Keratinocyte (primary cell): ENCODE results near the gene RBFA. TPM values are rescaled to one million over a fixed set of nuclear protein-coding genes. Genes with fewer than 3 reads are reported as not detected.

Source experiments
- DNase-seq: peaks from one replicate; pipeline ENCODE4 v3.0.0-alpha.2; 2011; ENCODE audit warnings: low read depth, missing footprints, low spot score
- FAIRE-seq: peaks from 2 replicates; lab custom pipeline; 2011; peaks lifted over from hg19 to GRCh38; lab: Jason Lieb, UNC
- H2AFZ ChIP-seq: 2 replicates; pipeline ENCODE4 v1.6.0; 2012; ENCODE audit warnings: low read length, control low read depth, inconsistent platforms; ENCODE audit not compliant: control insufficient read depth
- H3K27ac ChIP-seq: 2 replicates; pipeline ENCODE4 v1.5.1; 2011; ENCODE audit warnings: low read length; ENCODE audit not compliant: control insufficient read depth, insufficient read depth
- H3K27me3 ChIP-seq: 3 replicates; pipeline ENCODE4 v1.6.0; 2011; ENCODE audit warnings: low read length; ENCODE audit not compliant: control insufficient read depth, insufficient read depth; ENCODE audit errors: extremely low read depth
- H3K36me3 ChIP-seq, 2 experiments: 2 replicates in 1 of 2; 3 replicates in 1 of 2; pipeline ENCODE4 v1.5.1; 2011; ENCODE audit warnings: low read length in 2 of 2, mild to moderate bottlenecking in 1 of 2; ENCODE audit not compliant: control insufficient read depth in 2 of 2, insufficient read depth in 2 of 2; ENCODE audit errors: extremely low read depth in 1 of 2
- H3K4me1 ChIP-seq: 3 replicates; pipeline ENCODE4 v1.5.1; 2011; ENCODE audit warnings: low read length; ENCODE audit not compliant: control insufficient read depth, insufficient read depth; ENCODE audit errors: extremely low read depth
- H3K4me2 ChIP-seq: 3 replicates; pipeline ENCODE4 v1.6.0; 2011; ENCODE audit warnings: low read depth, low read length; ENCODE audit not compliant: control insufficient read depth, insufficient read depth; ENCODE audit errors: extremely low read depth
- H3K4me3 ChIP-seq, 3 experiments: fragments of 200-600 bp in 1 of 3; sonication (generic) in 1 of 3; 2 replicates in 2 of 3; 3 replicates in 1 of 3; pipeline ENCODE4 v1.5.1; 2011 to 2016; ENCODE audit warnings: low read length in 3 of 3, mild to moderate bottlenecking in 3 of 3, control low read depth in 2 of 3, inconsistent platforms in 1 of 3, low read depth in 1 of 3, mixed read lengths in 1 of 3, mixed run types in 1 of 3, moderate library complexity in 1 of 3; ENCODE audit not compliant: control insufficient read depth in 2 of 3, insufficient read depth in 2 of 3; ENCODE audit errors: extremely low read depth in 1 of 3
- H3K79me2 ChIP-seq: 2 replicates; pipeline ENCODE4 v1.6.0; 2012; ENCODE audit warnings: low read length; ENCODE audit not compliant: control insufficient read depth, insufficient read depth
- H3K9ac ChIP-seq: 3 replicates; pipeline ENCODE4 v1.6.0; 2011; ENCODE audit warnings: low read length; ENCODE audit not compliant: control insufficient read depth, insufficient read depth; ENCODE audit errors: extremely low read depth
- H3K9me1 ChIP-seq: 3 replicates; pipeline ENCODE4 v1.6.0; 2011; ENCODE audit warnings: low read length; ENCODE audit not compliant: control insufficient read depth, insufficient read depth; ENCODE audit errors: extremely low read depth
- H3K9me3 ChIP-seq: 2 replicates; pipeline ENCODE4 v1.5.1; 2012; ENCODE audit warnings: low read depth, low read length; ENCODE audit not compliant: control insufficient read depth
- H4K20me1 ChIP-seq: 3 replicates; pipeline ENCODE4 v1.6.0; 2011; ENCODE audit warnings: low read length; ENCODE audit not compliant: control insufficient read depth, insufficient read depth; ENCODE audit errors: extremely low read depth
- CTCF ChIP-seq, 3 experiments: IDR thresholded peaks in 1 of 3; conservative IDR thresholded peaks in 1 of 3; optimal IDR thresholded peaks in 1 of 3; 2 replicates in 2 of 3; 3 replicates in 1 of 3; pipeline versions ENCODE3 to v1.5.1; 2011; ENCODE audit warnings: low read length in 3 of 3, mild to moderate bottlenecking in 3 of 3, moderate library complexity in 2 of 3, control low read depth in 1 of 3, inconsistent platforms in 1 of 3; ENCODE audit not compliant: insufficient read depth in 2 of 3; ENCODE audit errors: extremely low read depth in 1 of 3
- EZH2 ChIP-seq: IDR thresholded peaks from one replicate; pipeline ENCODE4 v1.6.1; 2012; ENCODE audit warnings: inconsistent platforms, mild to moderate bottlenecking, low read length, moderate library complexity
- dilution Hi-C: fragments of 300-500 bp; cut with MboI; formaldehyde crosslinking; loops from one replicate; pipeline ENCODE4 v1.7.0; 2020; ENCODE audit warnings: low sequenced_read_pairs; ENCODE audit not compliant: extremely low pct_ligation_motif_present
- polyA plus RNA-seq, 5 experiments: library from polyadenylated mRNA; depleted of rRNA in 3 of 5; stranded (reverse) in 3 of 5; stranded (forward) in 1 of 5; unstranded in 1 of 5; fragments of >200 nt; gene quantifications; 1 replicate in 1 of 5; 2 replicates in 3 of 5; 3 replicates in 1 of 5; pipeline versions ENCODE4 v1.2.1 to v1.2.3, GENCODE V29; 2011 to 2012; ENCODE audit warnings: missing spikeins in 2 of 5, low read depth in 1 of 5, low replicate concordance in 1 of 5

The RBFA gene
- polyA plus RNA-seq, 1 donor (not counting 4 experiments of a cell fraction or from before 2014, with no cell fraction given): 30.7 TPM

GRCh38 chr18:80067321-80067720 is 33.1 kb downstream of the RBFA start:
- H3K4me1 ChIP-seq: peaks cover 6% of the 10 kb centered on the region
- H3K4me2 ChIP-seq: no peak overlapping the region
- no peaks in the 10 kb centered on the region for H3K9me1 ChIP-seq
- no peak overlapping the region for H3K27ac ChIP-seq
- H3K27me3 ChIP-seq: no peaks in the 10 kb centered on the region
- no peaks in the 10 kb centered on the region for H3K36me3 ChIP-seq
- FAIRE-seq (no peak), DNase-seq (no peak)
- no peak for TF ChIP-seq CTCF (optimal IDR thresholded peaks at IDR 0.05 in 1 of 3, IDR thresholded peaks at IDR 0.05 in 1 of 3, conservative IDR thresholded peaks at IDR 0.05 in 1 of 3; ENCODE audit: extremely low read depth in 1 of 3, insufficient read depth in 2 of 3, low read length in 3 of 3)
- TF ChIP-seq EZH2: no peak
- no peaks in the 10 kb centered on the region for H3K9me3 ChIP-seq
- no peaks in the 10 kb centered on the region for H4K20me1 ChIP-seq
- H3K9ac ChIP-seq: no peak overlapping the region
- H3K4me3 ChIP-seq: no peak overlapping the region
- dilution Hi-C loops: no loop called here
- H3K79me2 ChIP-seq: no peaks in the 10 kb centered on the region
- H2AFZ ChIP-seq: no peak overlapping the region

GRCh38 chr18:80067897-80068296 is 33.7 kb downstream of the RBFA start:
- Histone ChIP-seq H3K27me3 (no peaks in the 10 kb centered on the region), H3K4me3 (no peak overlapping the region), H3K9ac (no peak overlapping the region), H3K4me1 (peaks cover 6% of the 10 kb centered on the region), H3K9me1 (no peaks in the 10 kb centered on the region), H3K79me2 (no peaks in the 10 kb centered on the region), H3K9me3 (no peaks in the 10 kb centered on the region), H3K4me2 (no peak overlapping the region), H4K20me1 (no peaks in the 10 kb centered on the region), H3K27ac (no peak overlapping the region), H2AFZ (no peak overlapping the region), H3K36me3 (no peaks in the 10 kb centered on the region)
- FAIRE-seq (no peak), DNase-seq (no peak)
- dilution Hi-C loops: no loop called here
- TF ChIP-seq CTCF (optimal IDR thresholded peaks at IDR 0.05 in 1 of 3, IDR thresholded peaks at IDR 0.05 in 1 of 3, conservative IDR thresholded peaks at IDR 0.05 in 1 of 3; ENCODE audit: extremely low read depth in 1 of 3, insufficient read depth in 2 of 3, low read length in 3 of 3) (no peak), EZH2 (no peak)
